Sigmoid colon (tissue), 7 donors: ENCODE data around the gene HSD17B4. TPM values are rescaled to one million over a fixed set of nuclear protein-coding genes. Genes with fewer than 3 reads are reported as not detected.

Source experiments
- DNase-seq: peaks from one replicate; pipeline ENCODE4 v3.0.0-alpha.2; 2019
- H3K27ac ChIP-seq, 4 donors: fragments of 200-600 bp; sonication (generic); one replicate each; pipeline ENCODE4 v1.5.1; 2016 to 2019; ENCODE audit warnings: mild to moderate bottlenecking in 1 of 4
- H3K27me3 ChIP-seq, 3 donors: fragments of 200-600 bp; sonication (generic); one replicate each; pipeline ENCODE4 v1.5.1; 2019; ENCODE audit warnings: mild to moderate bottlenecking in 1 of 3
- H3K36me3 ChIP-seq, 4 donors: fragments of 200-600 bp; sonication (generic); one replicate each; pipeline ENCODE4 v1.5.1; 2016 to 2019
- H3K4me1 ChIP-seq, 4 donors: fragments of 200-600 bp; sonication (generic); one replicate each; pipeline ENCODE4 v1.5.1; 2017 to 2019
- H3K4me3 ChIP-seq, 4 donors: fragments of 200-600 bp; sonication (generic); one replicate each; pipeline ENCODE4 v1.5.1; 2017 to 2019; ENCODE audit warnings: mild to moderate bottlenecking in 2 of 4, moderate library complexity in 1 of 4
- H3K9me3 ChIP-seq, 4 donors: fragments of 200-600 bp in 3 of 4; sonication (generic) in 3 of 4; one replicate each; pipeline versions ENCODE4 v1.5.1 to v1.6.1; 2013 to 2019
- CTCF ChIP-seq, 4 experiments: fragments of 450-650 bp in 3 of 4; fragments of 200-600 bp in 1 of 4; IDR thresholded peaks; one replicate each; pipeline ENCODE4 v1.5.1; 2016 to 2019; ENCODE audit warnings: antibody characterized with exemption in 4 of 4, mild to moderate bottlenecking in 3 of 4, moderate library complexity in 2 of 4
- EP300 ChIP-seq, 4 donors: sonication (generic); formaldehyde crosslinking; IDR thresholded peaks; one replicate each; pipeline ENCODE4 v1.6.1; 2017; ENCODE audit warnings: antibody characterized with exemption in 4 of 4
- POLR2A ChIP-seq, 2 donors: fragments of 450-650 bp; IDR thresholded peaks; one replicate each; pipeline ENCODE4 v1.6.1; 2016; ENCODE audit warnings: antibody characterized with exemption in 2 of 2, mild to moderate bottlenecking in 2 of 2, moderate library complexity in 2 of 2
- POLR2AphosphoS5 ChIP-seq, 4 donors: sonication (generic); formaldehyde crosslinking; IDR thresholded peaks; one replicate each; pipeline ENCODE4 v1.6.1; 2017; ENCODE audit warnings: antibody characterized with exemption in 4 of 4
- WGBS, 2 donors: extraction: QIAGEN DNeasy Blood & Tissue Kit; methylation state at CpG; one replicate each; pipeline ENCODE4 v1.1.7; 2013; 5-methylcytosine and 5-hydroxymethylcytosine counted together
- intact Hi-C: fragments of 100-400 bp; cut with DNase I; formaldehyde crosslinking; loops from one replicate; pipeline ENCODE4 v1.15.1; 2023
- polyA plus RNA-seq, 3 donors: library from polyadenylated mRNA; stranded (reverse); fragments of 200-250 nt; gene quantifications; one replicate each; pipeline ENCODE4 v1.2.3, GENCODE V29; 2013
- total RNA-seq, 4 donors: library from RNA; depleted of rRNA; stranded (reverse); fragments of >200 nt; gene quantifications; one replicate each; pipeline ENCODE4 v1.1.0, GENCODE V29; 2016
- donor health status: healthy with polysubstance abuse.
- donor health status: Bipolar disorder and iron deficiency.
- donor health status: healthy.

Gene HSD17B4
- total and polyA plus RNA-seq, 7 donors = 80.6 to 229 (median 114) TPM

GRCh38 chr5:119541716-119542115 is 89.4 kb downstream of the HSD17B4 start:
- Histone ChIP-seq H3K4me1 (no peaks in the 10 kb centered on the region), H3K9me3 (no peaks in the 10 kb centered on the region), H3K36me3 (peaks cover 0 to 44% (median 4%) of the 10 kb centered on the region in 4 donors), H3K27me3 (no peaks in the 10 kb centered on the region), H3K27ac (no peak overlapping the region), H3K4me3 (no peak overlapping the region)
- intact Hi-C loops = no loop called here
- TF ChIP-seq POLR2A (IDR thresholded peaks at IDR 0.05) = no peak
- TF ChIP-seq EP300 (IDR thresholded peaks at IDR 0.05) = no peak
- TF ChIP-seq CTCF (IDR thresholded peaks at IDR 0.05) = no peak
- TF ChIP-seq POLR2AphosphoS5 (IDR thresholded peaks at IDR 0.05) = no peak
- 84 to 96% methylated on average over 1 of the region's 1 CpG for whole genome bisulfite sequencing, 2 donors
- DNase-seq = no peak

- WGBS, 2 donors = 97% methylated on average over 4 of the region's 4 CpGs
- DNase-seq = no peak
- Histone ChIP-seq H3K9me3 (no peaks in the 10 kb centered on the region), H3K27ac (no peak overlapping the region), H3K4me1 (no peaks in the 10 kb centered on the region), H3K36me3 (no peaks in the 10 kb centered on the region), H3K27me3 (no peaks in the 10 kb centered on the region), H3K4me3 (no peak overlapping the region)
- TF ChIP-seq CTCF (IDR thresholded peaks at IDR 0.05) (no peak), POLR2A (IDR thresholded peaks at IDR 0.05) (no peak), POLR2AphosphoS5 (IDR thresholded peaks at IDR 0.05) (no peak), EP300 (IDR thresholded peaks at IDR 0.05) (no peak)
- intact Hi-C loops = no loop called here
Measured at GRCh38 chr5:119551819-119552218, 99.5 kb downstream of the HSD17B4 start.

GRCh38 chr5:119554597-119554996 is 102.3 kb downstream of the HSD17B4 start:
- H3K9me3 ChIP-seq = peaks cover 0 to 2% (median 0%) of the 10 kb centered on the region in 4 donors
- no peak overlapping the region for H3K4me3 ChIP-seq
- H3K36me3 ChIP-seq = no peaks in the 10 kb centered on the region
- no peak for DNase-seq
- WGBS, 2 donors = 81 to 87% methylated on average over 2 of the region's 2 CpGs
- H3K27ac ChIP-seq = no peak overlapping the region
- TF ChIP-seq EP300 (IDR thresholded peaks at IDR 0.05) (no peak), POLR2AphosphoS5 (IDR thresholded peaks at IDR 0.05) (no peak), CTCF (IDR thresholded peaks at IDR 0.05) (no peak), POLR2A (IDR thresholded peaks at IDR 0.05) (no peak)
- intact Hi-C loops = no loop called here
- no peaks in the 10 kb centered on the region for H3K27me3 ChIP-seq
- H3K4me1 ChIP-seq = no peaks in the 10 kb centered on the region

GRCh38 chr5:119570910-119571309 is 118.6 kb downstream of the HSD17B4 start:
- no peak overlapping the region for H3K27ac ChIP-seq
- no peaks in the 10 kb centered on the region for H3K9me3 ChIP-seq
- no peak for TF ChIP-seq EP300 (IDR thresholded peaks at IDR 0.05)
- TF ChIP-seq POLR2A (IDR thresholded peaks at IDR 0.05) = no peak
- TF ChIP-seq CTCF (IDR thresholded peaks at IDR 0.05) = no peak
- TF ChIP-seq POLR2AphosphoS5 (IDR thresholded peaks at IDR 0.05) = no peak
- DNase-seq = no peak
- no peak overlapping the region for H3K4me3 ChIP-seq
- no peaks in the 10 kb centered on the region for H3K36me3 ChIP-seq
- no peaks in the 10 kb centered on the region for H3K4me1 ChIP-seq
- intact Hi-C loops = no loop called here
- H3K27me3 ChIP-seq = no peaks in the 10 kb centered on the region

GRCh38 chr5:119578937-119579336 is 126.6 kb downstream of the HSD17B4 start:
- H3K36me3 ChIP-seq = no peaks in the 10 kb centered on the region
- TF ChIP-seq CTCF (IDR thresholded peaks at IDR 0.05) (no peak), POLR2A (IDR thresholded peaks at IDR 0.05) (no peak), EP300 (IDR thresholded peaks at IDR 0.05) (no peak), POLR2AphosphoS5 (IDR thresholded peaks at IDR 0.05) (no peak)
- intact Hi-C loops = no loop called here
- H3K4me3 ChIP-seq = no peak overlapping the region
- 66 to 67% methylated on average over 3 of the region's 3 CpGs for WGBS, 2 donors
- H3K27ac ChIP-seq = no peak overlapping the region
- no peaks in the 10 kb centered on the region for H3K9me3 ChIP-seq
- no peak for DNase-seq
- no peaks in the 10 kb centered on the region for H3K4me1 ChIP-seq
- H3K27me3 ChIP-seq = no peaks in the 10 kb centered on the region
